Stimulated activated naive CD8-positive, alpha-beta T cell treated with anti-CD3 and anti-CD28 coated beads, Interleukin-15, Interleukin-2, amounts not matched to agents 100 U/mL and 50 U/mL, for 24 hours (primary cell): ENCODE data around the gene SIRT7.
"Not testable (repeated sequence)": the region's sequence is repeated elsewhere in the genome, so short reads cannot be mapped to it uniquely, and the experiment has no call there.

Experiments used
- ATAC-seq: fragments of 150-1000 bp; cut with Tn5 transposase; one replicate; pipeline ENCODE4 v1.10.0; 2021
- DNase-seq: peaks from one replicate; pipeline ENCODE4 v3.0.0; 2021

The SIRT7 gene

DNA sequence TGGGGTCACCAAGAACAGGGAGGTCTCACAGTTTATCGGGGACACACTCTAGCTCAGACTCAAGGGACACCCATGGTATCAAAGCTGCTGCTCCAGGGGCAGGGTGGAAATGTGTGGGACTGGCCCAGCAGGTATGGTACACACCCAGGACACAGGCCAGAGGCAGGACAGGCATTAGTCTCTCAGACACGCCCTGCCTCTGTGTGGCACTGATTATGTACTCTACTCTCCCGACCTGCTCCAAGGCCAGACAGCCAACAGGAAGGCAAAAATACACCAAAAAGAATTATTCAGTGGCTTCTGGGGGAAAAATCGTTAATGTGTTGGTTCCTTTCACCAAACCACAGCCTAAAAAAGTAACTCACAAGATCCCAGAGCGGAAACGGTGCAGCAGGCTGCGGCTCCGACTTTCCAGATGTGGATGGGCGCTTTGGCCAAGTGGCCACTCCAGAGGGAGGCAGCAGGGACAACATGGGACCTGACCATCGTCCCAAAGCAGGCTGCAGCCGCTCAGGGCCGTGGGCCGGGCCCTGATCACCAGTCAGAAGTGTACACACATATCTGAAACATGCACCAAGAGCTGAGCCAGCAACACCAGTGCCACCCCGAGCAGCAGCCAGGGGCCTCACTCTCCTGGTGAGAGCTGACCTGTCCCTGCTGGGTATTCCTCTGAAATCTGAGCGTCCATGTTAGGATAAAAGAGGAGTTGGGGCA lies 1.0 kb upstream of the SIRT7 start:
- no peak for DNase-seq
- no peak for ATAC-seq

DNA sequence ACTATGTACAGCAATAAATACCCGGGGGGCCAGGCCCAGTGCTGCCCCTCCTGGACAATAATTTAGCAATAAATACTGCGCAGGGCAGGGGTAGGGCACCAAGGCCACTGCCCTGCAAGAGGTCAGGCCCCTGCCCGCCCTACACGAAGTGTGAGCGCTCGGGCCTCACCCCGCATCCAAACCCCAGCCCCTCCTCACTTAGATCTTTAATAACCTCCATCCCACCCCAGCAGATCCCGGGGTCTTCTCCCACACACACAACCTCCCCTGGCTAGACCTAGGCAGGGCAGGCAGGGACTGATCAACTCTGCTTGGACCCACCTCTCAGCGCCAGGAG lies 325 bp upstream of the SIRT7 start:
- peak; percentile 12 for ATAC-seq
- DNase-seq: not testable (repeated sequence)

DNA sequence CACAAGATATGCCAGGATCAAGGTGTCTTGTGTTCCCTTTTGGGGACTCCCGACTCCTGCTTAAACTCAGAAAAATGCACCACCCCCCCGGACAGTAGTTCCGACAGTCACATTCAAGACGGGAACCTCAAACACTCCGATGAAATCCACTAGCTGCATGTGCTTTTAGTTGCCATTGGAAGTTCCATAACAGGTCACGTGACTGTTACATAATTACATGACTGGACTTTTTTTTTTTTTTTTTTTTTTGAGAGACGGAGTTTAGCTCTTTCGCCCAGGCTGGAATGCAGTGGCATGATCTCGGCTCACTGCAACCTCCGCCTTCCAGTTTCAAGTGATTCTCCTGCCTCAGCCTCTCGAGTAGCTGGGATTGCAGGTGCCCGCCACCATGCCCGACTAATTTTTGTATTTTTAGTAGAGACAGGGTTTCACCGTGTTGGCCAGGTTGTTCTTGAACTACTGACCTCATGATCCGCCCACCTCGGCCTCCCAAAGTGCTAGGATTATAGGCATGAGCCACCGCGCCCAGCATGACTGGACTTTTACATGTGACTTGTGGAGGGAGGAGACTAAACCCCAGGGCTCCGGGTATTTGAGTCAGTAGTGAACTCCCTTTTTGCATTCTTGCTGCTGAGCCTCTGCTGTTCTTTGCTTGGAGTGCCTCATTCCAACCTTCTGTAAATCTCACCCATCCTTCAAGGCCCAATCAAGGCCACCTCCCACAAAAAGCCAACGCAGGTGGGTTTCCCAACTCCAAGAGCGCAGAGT lies 1.6 kb downstream of the SIRT7 start:
- no peak for ATAC-seq
- no peak for DNase-seq

DNA sequence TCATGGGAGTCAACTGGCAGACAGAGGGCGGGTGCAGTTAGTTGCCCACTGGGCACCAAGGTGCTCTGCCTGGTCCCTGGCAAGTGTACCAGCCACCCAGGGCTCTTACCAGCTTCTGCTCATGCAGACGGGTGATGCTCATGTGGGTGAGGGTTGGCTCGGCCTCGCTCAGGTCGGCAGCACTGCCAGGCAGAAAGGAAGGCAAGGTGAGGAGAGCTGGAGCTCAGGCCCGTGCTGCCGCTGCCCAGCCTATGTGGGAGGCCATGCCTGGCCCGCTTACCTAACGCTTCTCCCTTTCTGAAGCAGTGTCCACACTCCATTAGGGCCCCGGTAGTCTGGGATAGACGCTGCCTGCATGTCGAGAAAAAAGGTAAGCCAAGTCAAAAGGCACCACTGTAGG lies 2.6 kb downstream of the SIRT7 start:
- no peak for DNase-seq
- ATAC-seq: no peak

DNA sequence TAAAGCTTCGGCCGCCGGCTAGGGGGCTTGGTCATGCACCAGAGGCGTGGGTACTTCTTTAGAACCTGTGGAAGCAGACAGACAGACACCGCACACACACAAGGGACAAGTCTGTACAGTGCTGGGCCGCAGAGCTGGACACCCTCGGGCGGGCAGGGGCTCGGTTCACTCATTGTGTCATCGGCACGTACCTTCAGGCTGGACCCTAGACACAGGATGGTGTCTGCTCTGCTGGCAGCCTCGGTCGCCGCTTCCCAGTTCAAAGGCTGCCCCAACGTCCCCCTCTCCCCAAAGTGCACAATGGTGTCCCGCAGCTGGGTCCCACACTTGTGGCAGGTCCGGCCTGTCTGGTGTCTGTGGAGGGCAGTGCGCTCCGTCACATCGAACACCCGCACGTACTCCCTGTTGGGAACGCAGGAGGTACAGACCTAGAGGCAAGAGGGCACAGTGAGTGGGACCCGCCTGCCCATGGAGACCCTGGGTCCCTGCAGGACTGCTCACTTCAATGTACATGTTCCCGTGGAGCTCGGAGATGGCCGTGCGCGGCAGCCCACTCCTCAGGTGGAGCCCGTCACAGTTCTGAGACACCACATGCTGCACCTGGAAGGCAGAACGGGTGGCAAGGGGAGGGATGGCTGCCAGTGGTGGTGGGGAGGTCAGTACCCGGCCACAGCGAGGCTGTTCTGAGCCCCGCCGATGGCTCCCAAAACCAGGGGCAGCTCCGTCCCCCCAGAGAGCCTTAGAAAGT lies 3.7 kb downstream of the SIRT7 start:
- no peak for ATAC-seq
- no peak for DNase-seq

DNA sequence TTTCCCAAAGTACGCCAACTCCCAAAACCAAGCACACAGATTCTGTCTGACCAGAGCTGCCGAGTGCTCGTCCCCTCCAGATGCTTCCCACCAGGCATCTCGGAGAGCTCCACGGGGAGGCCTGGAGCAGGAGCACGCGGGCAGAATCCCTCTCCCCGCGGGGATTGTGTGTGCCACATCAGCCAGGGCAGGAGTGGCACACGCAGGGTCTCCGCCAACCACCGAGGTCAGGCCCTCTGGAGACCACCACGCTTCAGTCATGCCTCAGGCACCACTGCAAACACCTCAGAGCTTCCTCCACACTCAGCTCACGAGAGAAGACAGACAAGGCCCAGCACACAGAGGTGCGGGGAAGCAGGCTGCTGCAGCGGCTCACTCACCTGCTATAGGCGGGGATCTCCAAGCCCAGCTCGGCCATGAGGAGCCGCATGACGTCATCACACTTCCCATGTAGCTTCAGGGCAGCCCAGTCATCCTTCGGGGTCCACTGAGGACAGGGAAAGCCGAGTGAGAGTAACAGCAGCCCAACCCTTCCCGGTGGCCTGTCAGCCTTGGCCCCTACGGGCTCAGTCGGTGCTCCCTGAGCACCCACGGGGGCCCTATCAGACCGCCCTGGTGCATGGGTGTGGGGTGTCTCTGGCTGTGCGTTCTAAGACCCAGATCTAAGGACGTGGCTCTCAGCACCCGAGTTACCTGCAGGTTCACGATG lies 4.4 kb downstream of the SIRT7 start:
- ATAC-seq (no peak), DNase-seq (no peak)

DNA sequence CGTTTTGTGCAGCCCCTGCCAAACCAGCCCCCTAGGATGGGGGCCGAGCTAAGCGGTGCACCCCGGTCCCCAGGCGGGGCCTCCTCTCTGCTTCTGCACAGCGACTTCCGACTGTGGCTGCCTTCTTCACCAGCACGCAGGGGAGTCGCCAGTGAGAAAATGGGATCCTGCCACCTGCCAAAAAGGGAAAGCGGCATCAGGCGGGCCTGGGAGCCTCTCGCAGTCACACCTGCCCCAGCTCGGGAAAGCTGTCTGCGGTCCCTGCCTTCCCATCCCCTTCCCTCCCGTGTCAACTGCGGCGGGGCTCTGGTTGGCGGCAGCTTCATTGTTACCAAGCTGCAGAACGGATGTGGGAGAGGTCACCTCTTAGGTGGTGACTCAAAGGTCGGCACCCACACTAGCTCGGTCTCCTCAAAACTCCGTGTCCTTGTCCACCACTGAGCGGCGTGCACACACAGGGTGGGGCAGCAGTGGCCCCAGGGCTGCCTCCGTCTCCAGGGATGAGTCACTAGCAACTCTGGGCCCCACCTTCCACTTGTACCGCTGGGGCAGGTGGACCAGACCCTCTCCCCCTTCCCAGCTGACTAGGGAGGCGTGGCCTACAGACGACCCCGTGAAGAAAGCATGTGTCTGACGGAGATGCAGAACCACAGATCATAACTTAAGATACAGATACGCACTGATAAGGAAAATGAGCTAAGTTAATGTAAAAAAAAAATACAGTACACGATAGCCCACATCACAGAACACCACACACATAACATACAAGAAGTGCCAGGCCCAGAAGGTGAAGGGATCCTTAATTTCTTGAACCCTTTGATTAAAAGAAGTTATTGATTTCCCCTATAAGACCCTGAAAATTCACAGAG lies 5.3 kb downstream of the SIRT7 start:
- no peak for ATAC-seq
- no peak for DNase-seq

DNA sequence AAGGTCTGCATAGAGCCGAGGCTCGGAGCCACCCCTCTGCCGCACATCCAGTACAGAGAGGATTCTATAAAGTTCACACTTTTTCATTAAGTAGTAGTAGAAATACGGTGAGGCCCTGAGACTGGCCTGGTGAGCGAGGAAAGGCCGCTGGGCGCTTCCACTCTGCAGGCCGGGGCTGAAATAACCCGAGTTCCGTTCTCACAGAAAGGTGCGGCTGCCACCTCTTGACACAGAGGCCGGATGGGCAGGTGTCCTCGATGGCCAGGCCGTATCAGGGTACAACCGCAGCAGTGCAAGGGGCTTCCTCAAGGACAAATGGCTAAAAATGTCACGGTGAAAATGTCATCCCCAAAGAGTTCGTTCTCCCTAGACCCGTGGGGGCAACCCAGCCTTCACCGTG lies 6.0 kb downstream of the SIRT7 start:
- ATAC-seq (no peak), DNase-seq (no peak)

DNA sequence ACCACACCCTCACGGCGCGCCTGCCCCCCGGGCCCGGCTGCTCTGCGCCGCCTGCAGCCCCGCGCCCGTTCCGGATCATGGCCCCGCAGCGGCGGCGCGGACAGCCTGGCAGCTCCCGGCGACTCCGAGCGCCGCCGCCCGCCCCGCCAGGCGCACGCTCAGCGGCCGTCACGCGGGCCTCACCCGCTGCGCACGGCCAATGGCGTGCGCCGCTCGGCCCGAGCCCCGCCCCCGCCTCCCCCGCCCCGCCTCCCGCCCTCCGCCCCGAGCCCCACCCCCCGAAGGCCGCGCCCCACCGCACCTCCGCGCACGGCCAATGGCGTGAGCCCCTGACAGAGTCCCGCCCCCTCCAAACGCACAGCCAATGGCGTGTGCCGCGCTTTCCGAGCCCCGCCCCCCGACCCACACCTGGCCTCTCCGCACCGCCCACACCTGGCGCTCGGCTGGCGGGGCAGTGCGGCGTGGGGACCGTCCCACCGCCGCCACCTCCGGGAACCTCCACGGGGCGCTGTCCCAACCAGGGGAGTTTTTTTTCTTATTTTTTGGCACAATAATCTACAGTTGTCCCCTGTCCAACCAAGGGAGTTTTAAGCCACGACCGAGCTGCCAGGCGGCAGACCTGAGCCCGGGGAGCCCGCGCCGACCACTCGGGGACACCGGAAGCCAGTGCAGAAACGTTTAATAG lies 6.6 kb downstream of the SIRT7 start, which contains the start of gene PCYT2:
TSS of gene PCYT2 (minus strand) at position 123 of the 685 bp plus-strand sequence. CDS start at position 79, 44 bp downstream.
- peak; percentile 93 for ATAC-seq

DNA sequence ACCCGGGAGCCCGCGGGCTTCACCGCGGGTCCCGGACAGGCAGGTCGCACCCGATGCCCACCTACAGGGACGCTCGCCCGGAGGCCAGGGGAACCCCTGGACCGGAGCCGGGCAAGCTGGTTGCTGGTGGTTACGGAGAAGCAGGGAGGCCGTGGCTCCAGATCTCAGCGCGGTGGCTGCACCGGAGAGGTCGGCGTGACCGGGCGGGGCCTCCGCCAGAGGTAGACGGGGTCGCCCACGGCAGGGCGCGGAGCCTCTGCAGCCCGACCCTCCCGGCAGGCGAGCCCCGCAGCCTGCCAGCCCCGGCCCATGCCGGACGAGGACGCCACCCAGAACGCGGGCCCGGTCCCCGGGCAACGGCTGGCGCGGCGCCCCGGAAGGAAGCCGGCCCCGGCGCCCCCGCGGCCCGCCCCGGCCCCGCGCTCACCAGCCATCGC lies 7.1 kb downstream of the SIRT7 start:
- no peak for ATAC-seq

More for the DNA sequence above, 6.6 kb downstream of the SIRT7 start, which contains the start of gene PCYT2:
- DNase-seq: peak; percentile 95

DNA sequence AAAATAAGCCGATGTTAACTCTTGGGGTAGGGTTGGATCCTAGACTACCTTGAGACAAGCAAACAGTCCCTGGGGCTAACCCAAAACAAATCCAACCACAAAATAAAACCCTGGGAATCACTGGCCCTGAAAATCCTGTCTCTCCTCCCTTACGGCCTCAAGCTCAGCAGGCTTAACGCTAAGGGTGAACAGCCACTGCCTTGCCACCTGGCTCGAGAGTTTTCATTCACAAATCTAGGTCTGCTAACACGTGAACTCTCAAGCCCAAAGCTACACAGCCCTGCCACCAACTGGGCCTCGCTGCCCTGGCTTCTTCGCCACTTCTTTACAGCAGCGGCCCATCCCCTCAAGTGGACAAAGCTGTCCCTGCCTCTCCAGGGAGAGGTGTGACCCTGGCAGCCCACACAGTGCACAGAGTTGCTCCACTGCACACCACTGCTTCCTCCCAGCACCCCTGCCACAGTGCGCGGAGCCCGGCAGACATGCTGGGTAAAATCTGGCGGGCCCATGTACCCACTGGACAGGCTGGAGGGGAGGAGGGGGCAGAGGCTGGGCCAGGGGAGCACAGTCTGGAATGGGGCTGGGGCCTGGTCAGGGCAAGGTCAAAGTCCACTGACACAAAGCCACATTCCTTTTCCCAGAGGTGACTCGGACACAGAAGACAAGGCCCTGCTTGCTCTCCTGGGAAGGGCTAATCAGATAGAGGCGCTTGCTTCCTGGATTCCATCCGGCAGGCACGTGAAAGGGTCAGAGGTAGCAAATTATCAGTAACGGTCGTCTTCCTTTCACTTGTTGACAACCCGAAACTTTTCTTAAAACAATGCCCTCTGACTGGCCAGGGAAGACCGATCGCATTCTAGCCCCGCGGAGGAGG lies 7.8 kb downstream of the SIRT7 start:
- no peak for ATAC-seq
- DNase-seq: no peak

More for the DNA sequence above, 7.1 kb downstream of the SIRT7 start:
- no peak for DNase-seq

DNA sequence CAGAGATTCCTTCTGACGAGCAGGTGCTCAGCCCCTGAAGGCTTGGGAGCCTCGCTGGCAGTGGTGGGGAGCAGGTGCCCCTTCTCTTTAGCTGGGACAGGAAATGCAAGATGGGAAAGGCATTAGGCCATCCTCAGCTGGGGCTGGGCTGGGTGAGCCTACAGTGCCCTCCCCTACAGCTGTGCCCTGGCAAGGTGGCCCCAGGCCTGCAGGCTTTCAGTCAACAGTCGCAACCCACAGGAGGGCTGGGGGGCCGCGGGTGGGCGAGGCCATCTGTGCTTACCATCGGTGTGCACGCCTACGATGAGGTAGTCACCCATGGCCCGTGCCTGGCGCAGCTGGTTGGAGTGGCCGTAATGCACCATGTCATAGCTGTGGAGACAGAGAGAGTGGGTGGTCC lies 8.7 kb downstream of the SIRT7 start:
- ATAC-seq: no peak

DNA sequence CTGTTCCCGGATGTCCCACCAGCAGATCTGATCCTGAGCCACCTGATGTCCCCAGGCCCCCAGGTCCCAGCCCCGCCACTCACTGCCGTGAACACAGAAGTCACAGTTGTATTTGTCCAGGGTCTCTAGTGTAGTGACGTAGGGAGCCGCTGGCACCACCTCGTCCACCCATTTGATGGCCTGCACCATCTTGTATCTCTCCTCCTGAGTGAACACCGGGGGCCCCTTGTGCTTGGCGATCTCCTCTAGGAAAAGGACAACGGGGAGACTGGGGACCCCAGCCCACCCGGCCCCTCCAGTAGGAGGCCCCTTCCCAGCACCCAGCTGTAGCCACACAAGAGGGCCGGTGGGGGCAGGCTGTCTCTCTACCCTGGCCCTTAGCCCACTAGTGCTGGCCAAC lies 9.2 kb downstream of the SIRT7 start:
- DNase-seq (no peak), ATAC-seq (no peak)

More for the DNA sequence above, 8.7 kb downstream of the SIRT7 start:
- DNase-seq: no peak

DNA sequence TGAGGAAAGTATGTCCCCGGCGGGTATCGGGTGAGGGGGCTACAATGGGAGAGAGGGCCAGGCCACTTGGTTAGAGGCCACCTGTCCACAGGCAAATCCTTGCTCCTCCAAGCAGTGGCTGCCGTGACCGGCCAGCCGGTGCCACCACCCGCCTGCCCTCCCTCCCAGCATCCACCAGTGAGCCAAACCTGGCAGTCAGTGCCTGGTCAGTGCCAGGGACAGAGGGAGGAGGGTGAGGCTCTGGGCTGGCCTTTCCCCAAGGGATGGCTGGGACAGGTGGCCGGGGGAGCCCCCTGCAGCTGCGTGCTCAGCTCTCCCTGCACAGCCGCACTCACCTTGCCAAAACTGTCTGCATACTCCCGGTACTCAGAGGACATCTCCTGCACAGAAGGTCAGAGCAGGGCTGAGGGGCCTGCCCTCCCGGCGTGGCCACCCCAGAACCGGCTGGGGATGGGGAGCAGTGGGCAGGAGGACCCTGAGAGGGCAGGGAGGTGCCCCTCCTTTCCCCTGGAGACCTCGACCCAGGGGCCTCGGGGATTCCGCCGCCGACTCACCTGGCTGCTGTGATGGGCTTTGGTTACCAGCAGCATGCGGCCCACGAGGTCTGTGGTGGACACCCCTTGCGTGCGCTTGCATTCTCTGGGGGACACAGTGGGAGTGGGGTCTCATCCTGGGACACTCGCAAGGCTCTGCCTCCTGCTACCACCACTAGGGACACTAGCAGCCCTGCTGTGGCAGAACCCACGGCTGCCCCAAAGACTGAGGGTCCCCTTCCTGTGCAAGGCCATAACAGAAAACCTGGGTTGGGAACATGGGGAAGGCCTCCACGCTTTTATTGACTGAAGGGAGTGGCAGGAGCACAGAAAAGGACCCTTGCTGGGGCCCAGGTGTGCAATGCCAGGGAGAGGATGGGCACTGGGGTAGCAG lies 10.5 kb downstream of the SIRT7 start:
- ATAC-seq (no peak), DNase-seq (no peak)

DNA sequence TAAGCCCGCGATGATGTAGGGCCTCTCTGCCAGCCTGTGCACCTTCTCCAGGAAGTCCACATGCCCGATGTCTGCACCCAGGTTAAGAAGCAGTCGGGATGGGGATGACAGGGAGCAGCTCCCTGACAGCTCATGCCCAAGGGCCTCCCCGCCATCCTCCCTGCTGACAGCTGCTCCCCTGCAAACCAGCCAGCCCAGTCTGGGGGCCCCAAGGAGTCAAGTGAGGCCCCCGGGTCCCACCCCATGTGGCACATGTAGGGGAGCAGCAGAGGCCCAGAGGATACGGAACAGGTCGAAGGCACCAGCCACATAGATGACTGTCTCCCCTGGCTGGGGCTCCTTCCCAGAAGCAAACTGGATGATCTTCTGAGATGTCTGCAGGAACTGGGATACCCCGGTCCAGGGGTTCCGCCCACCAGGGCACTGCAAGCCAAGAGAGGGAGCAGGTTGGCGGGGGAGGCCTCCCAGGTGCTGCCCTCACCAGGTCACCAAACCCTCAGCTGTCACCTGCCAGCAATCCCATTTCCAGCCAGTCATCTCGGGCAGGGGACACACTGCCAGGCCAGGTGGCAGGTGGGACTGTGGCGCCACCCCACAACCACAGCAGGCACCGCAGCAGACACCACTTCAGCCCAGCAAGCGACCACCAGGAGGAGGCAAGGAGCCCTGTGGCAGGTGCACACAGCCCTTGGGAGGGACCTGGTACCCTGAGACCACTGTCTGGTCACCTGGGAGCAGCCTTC lies 11.3 kb downstream of the SIRT7 start:
- DNase-seq (no peak), ATAC-seq (no peak)

DNA sequence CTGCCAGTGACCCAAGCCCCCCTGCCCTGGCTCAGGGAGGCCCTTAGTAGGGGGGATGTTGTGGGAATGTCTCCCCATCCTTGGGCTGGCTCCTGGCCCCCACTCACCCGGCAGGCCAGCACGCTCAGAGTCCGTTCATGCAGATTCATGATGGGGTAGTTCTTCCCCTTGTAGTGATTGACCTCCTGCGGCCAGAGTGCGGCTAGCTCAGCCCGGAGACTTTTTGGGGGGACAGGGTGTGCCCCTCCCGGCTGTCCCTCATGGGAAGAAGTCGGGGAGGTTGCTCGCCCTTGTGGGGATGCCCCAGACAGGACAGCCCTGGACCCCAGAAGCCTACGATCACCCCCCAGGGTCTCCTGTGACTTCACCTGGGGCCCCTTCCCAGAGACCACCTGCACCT lies 12.0 kb downstream of the SIRT7 start:
- DNase-seq (no peak), ATAC-seq (no peak)

DNA sequence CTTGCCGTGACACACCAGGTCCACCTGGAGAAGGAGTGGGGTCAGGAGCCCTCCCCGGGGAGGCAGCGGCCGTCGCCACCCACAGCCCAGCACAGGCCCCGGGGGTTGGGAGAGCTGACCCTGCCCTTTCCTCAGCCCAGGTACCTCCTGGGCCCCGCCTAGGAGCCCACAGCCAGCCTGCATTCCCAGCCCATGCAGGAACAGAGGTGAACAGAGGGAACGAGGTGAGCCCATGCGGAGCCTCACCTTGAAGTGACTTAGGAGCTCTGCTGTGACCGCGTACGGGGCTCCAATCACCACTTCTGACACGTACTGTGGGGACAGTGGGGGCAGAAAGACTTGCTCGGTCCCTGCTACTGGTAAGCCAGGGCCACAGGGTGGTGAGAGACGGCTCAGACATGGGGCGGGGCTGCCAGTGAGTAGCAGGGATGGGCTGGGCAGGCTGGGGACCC lies 12.5 kb downstream of the SIRT7 start:
- ATAC-seq (no peak), DNase-seq (no peak)
